GM03348 (cell line): ENCODE results near the gene MRM2.

Source experiments
- DNase-seq: peaks from one replicate; pipeline ENCODE4 v3.0.0; 2012; ENCODE audit warnings: low spot score

Gene MRM2

DNA sequence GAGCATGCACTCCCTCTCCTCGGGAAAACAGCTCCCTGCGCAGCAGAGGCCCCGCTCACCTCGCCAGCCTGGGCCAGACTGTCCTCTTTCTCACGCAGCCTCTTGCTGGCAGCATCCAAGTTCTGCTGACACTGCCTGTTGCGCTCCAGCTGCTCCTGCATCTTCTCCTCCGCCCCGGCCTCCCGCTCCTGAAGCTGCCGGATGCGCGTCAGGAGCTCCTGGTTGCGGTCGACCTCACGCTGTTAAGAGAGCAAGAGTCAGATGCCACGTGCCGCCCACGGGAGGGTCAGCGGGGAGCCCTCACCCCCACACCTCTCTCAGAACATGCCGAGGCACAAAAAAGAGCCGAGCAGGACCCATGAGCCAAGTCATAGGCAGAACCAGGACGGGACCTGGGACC lies 19.5 kb downstream of the MRM2 start:
- no peak for DNase-seq

- DNase-seq = no peak
These were observed 21.1 kb downstream of the MRM2 start for GRCh38 chr7:2220954-2221353.

DNA sequence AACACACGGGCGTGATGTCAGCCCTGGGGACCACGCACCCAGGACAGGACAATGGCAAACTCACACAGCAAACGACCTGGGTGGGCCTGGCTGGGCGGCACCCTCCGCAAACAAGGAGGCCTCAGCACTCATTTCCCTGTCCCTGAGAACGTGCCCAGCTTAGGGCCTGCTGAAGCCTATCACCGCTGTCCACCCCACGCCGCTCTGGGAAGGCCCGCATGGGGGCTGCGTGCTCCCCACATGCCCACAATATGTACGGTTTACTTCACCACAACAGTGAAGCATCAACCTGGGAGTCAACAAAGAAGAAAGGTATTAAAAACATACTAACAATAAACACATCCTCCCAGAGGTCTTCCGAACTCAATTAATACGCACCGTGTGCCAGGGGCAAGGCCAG lies 21.5 kb downstream of the MRM2 start:
- no peak for DNase-seq

DNA sequence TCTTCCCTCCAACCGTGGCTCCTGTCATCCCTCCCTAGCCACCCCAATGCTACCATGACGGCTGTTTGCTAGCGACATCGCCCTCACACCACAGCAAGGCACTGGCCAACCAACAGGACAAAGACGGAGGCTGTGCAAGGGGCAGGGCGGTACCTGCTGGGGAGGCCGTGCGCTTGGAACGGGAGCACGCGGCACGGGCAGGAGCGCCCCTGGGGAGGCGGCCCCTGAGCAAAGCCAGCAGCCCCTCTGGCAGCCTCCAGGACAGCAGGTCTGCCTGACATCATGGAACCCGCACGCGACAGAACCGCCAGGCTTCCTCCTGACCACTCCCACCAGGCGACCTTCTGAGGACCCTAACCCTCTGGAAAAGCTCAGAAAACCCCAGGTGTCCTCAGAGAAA lies 22.0 kb downstream of the MRM2 start:
- no peak for DNase-seq

- DNase-seq = no peak
These were observed 22.4 kb downstream of the MRM2 start for GRCh38 chr7:2219606-2220005.

DNA sequence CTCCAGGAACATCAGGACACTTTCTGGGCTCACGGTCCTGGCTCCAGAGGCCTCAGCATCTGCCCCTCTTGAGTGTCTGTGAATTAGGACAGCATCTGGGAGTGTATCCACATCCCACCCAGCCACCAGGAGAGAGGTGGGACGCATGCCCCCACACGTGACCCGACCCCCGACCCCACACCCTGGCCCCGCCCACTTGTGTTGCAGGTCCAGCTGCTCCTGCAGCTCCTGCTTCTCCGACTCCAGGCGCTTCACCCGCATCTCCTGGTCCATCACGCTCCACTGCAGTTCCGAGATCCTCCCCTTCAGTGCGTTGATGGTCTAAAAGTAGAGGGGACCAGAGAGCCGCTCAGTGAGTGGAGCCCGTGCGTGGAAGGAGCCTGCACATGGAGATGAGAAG lies 22.9 kb downstream of the MRM2 start:
- no peak for DNase-seq

- DNase-seq = no peak
These were observed 23.6 kb downstream of the MRM2 start for GRCh38 chr7:2218444-2218785.

- no peak for DNase-seq
These were observed 24.1 kb downstream of the MRM2 start for GRCh38 chr7:2217716-2218443.

DNA sequence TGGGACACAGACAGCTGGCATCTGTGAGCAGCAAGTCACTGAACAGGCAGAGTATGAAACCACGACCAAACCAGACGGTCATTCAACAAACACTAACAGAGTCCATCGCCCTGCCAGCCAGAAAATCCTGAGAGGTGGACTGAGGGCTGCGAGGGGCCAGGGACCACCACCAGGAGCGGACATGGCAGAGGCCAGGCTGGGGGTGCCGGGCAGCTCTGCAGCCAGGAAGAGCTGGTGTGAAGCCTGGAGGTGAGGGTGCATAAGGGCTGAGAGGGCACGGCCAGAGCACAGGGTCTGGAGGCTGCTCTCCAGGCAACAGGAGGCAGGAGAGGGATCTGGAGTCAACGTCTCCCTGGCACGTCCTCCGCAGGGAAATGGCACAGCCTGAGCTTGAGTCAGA lies 24.8 kb downstream of the MRM2 start:
- DNase-seq = no peak

DNA sequence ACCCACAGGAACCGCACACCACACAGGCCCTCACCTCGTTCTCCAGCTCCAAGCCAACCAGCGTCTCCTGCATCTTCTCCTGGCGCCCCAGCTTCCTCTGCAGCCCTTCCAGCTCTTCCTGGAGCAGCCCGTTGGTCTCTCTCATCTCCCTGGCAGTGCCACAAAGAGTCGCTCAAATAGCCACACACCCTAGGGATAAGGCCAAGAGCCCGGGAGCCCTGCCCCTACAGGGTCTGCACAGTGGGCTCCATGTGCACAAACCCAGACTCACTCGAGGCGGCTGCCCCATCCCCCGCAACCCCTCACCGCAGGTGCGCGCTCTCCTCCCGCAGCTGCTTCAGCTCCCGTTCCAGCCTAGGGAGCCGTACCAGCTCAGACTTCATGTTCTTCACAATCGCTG lies 26.2 kb downstream of the MRM2 start:
- DNase-seq = no peak

GRCh38 chr7:2214636-2215035 lies 27.4 kb downstream of the MRM2 start:
- no peak for DNase-seq

- DNase-seq = no peak
These were observed 28.3 kb downstream of the MRM2 start for GRCh38 chr7:2213551-2214215.

GRCh38 chr7:2212906-2213305 lies 29.1 kb downstream of the MRM2 start:
- no peak for DNase-seq

DNA sequence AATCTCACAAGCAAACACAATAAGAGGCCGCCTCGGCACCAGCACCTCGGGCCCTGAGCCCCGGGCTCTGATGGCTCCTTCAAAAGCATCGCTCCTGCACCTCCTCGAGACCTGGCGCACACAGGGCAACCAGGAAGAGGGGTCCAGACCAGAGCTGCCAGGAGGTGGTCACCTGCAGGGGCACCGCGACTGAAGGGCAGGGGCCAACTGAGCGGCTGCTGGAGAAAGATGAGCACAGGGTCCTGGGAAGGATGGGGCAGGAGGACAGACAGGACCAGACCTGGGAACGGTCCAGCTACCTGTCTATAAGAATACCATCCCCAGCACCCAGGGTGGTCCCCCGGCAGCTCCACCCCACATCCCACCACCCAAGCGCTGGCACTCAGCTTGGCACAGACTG lies 30.1 kb downstream of the MRM2 start:
- no peak for DNase-seq

GRCh38 chr7:2211259-2211880 lies 30.6 kb downstream of the MRM2 start:
- no peak for DNase-seq

- DNase-seq = no peak
These were observed 31.3 kb downstream of the MRM2 start for GRCh38 chr7:2210551-2211258.

GRCh38 chr7:2209961-2210323 lies 32.1 kb downstream of the MRM2 start:
- no peak for DNase-seq

DNA sequence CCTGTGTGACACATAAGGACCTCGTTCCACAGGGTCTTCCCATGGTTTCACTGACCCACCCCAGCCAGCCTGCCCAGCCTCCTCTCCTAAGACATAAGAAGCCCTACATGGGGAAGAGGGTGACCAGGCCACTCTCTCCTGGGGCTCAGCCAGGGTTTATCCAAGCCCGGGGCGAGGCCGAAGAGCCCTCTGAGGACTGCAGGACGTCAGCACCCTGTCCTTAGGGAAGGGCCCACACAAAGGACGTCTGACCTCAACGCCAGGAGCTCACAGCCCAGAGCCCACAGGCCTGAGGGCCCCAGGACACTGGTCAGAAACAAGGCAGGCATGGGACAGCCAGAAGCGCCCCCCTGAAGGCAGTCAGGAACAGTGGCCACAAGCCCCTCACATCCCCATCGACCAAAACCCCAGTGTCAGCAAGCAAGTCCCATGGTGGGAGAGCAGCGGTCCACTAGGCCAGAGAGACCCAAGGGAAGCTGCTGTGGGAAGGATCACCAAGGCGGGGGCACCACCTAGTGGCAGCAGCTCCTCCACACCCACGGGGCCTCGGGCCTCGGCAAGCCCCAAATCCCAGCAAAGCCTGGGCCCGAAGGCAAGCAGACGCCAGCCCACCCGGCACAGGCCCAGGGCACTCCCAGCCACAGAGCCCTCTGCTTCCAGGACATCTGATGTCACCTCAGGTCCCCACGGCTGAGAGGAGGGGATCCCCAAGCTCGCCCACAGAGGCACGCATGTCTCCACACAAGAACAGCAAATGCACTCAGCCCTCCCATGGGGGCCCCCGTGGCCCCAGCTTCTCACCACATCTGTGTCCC lies 32.7 kb downstream of the MRM2 start:
- DNase-seq = peak; percentile 94

DNA sequence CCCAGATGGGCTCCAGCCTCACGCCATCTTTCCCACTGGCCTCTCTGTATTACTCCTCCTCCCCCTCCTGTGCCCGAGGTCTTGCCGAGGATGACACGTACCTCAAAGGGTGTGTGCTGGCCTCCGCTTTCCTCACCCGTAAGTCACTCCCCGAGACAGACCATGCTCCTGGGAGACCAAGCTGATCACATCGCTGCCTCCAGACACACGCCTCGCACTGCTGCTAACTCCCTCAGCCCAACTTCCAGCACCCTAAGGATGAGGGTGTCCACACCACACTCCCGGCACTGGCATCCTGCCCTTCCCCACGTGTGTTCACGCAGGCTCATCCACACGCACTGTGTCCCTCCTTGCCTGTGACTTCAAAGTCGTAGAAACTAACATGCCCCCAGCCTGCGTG lies 33.3 kb downstream of the MRM2 start:
- DNase-seq = no peak

DNA sequence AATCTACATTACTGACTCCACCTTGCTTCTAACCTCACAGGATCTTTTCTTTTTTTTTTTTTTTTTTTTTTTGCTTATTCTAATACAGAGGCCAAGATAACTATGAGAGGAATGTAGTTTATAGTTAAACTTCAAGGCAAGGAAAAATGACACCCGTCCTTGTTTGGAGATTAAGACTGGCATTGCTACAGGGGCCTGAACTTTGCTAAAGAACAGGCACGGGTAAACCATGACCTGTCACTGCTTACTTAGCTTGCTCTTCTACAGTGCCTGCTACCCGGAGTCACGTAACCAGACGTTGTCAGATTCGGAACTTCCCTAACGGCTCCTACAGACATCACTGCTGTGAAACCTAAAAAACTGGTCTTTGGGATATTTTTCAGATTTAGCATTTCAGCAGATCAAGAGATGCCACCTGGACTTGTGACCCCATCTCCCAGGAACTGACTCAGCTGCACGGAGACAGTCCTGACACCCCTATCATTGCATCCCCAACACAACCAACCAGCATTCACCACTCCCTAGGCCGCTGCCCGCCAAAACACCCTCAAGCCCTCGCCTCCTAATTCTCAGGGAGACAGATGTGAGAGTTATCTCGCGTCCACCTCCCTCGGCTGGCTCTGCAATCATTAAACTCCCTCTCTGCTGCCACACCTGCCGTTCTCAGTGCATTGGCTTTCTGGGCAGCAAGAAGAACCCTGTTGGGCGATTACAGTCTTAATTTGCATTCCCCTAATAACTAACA lies 36.8 kb downstream of the MRM2 start:
- no peak for DNase-seq

DNA sequence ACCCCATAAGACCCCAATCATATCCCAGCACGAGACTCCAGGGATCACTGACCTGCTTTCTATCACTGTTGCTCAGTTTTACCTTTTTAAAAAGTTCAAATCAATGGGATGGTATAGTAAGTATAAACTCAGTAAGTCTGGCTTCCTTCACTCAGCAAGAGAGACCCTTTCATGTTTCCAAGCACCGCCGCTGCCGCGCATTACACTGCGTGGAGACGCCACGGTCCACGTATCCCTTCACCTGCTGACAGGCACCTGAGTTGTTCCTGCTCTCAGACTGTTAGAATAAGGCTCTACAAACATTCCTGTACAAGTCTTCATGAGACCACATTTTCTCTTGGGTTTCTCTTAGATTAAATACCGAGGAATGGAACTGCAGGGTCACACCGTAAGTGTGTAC lies 37.6 kb downstream of the MRM2 start:
- DNase-seq = no peak
